HG02938 (cell line): ENCODE measurements around the gene TRIM44.

Experiments
- ATAC-seq: cut with Tn5 transposase; IDR thresholded peaks from one replicate; pipeline ENCODE4 v1.9.1; 2021; ENCODE audit warnings: mild to moderate bottlenecking, moderate library complexity; ENCODE audit not compliant: unreplicated experiment

Gene TRIM44

DNA sequence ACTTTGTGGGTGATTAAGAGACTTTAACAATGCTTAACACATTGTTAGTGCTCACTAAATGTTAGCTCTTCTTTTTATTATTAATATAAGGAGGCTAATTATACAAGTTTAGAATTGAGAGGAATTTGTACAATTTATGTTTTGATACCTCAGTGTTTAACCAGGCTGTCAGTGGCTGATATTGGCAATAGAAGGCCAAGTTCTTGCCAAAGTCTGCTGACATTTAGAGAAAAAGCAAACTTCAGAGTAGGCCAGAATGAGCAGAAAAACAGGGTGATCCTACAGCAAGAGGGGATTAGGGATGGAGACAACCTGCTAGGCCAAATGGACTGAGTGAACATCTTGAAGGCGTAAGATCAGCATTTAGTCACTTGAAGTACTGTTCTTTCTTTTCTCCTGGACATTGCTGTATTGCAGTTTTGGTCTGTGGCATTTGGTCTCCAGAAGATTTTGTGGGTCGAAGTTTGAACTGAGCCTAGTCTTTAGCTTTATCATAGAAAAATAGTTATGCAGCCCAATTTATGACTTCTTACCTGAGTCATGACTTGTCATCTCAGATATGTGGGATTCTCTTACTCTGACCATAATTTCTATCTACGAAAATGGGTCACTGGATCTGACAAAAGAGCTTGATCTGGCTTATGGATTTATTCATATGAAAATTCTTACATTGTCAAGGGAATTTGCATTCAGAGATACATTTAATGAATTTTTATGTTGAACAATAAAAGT lies 9.0 kb downstream of the TRIM44 start:
- ATAC-seq, result no peak

DNA sequence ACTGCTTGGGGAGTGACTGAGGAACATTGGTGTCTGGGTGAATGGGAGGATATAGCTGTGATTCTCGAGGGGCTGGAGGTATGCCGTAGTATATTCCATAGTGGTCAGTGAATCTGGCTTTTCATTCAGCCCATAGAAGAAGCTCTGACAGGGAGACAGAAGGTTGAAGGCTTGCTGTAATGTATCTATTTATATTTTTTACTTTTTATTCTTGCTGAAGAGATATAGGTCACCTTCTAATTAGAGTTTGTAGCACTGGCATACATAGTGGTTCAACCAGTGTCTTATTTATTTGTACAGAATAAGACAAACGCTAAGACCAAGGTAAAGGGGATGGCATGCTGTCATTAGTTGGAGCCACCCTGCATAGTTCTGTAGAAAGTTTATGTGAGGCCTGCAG lies 10.0 kb downstream of the TRIM44 start:
- ATAC-seq, result no peak

DNA sequence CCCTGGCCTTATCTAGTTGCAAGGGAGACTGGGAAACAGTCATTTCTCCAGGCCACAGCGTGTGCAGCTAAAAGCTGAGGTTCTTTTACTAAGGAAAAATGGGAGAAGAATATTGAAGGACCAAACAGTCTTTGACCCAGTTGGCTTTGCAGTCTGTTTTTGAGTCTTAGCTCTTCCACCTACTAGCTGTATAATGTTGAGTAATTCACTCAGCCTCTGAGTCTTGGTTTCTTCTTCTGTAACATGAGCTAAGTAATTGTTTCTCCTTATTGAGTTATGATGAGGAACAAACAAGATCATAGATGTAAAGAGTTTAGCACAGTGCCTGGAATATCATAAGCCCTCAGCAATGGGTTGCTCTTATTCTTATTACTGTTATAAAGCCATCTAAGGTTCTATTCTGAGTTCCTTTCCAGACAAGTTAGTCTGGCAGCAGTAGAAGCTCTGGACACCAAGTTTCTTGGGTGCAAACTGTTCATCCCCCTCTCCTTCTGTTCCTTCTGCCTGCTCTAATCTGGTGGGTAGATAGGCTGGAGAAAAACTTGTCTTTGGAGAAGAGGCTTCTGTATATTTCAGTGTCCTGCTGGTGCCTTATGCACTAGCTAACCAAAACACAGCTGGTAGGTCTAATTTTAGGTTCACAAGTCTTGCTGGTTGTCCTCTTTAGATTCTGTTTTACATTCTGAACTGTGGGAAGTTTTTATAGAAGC lies 13.5 kb downstream of the TRIM44 start:
- ATAC-seq, result no peak

DNA sequence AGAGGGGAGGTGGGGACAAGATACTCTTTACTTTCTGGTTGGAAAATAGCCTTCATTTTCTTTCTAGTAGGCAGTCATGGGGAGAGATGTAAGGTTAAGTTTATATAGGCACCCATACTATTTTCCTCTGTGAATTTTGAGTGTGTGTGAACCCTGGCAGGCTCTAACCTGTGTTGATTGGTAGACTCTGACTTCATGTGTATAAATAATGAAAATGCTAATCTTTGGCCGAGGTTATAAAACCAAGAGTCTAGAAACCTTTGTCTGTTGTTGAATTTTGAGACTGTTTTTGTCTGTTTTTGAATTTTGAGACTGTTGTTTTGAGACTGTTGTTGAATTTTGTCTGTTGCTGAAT lies 14.0 kb downstream of the TRIM44 start:
- no peak for ATAC-seq

DNA sequence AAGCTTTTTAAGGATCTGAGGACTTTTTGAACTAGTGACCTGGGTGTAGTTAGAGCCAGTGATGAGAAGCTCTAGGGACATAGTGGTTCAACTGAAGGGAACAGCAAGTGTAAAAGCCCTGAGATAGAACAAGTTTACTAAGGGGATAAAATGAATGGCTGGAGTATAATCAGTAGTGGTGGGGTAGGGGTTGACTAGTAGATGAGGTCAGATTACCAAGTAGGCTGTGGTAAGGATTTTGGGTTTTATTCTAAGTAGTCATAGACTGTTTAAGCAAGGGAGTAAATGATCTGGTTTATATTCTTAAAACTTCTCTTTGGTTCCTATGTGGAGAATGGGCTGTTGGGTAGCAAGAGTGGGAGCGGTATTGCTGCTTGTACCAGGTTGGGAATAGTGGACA lies 15.3 kb downstream of the TRIM44 start:
- no peak for ATAC-seq

DNA sequence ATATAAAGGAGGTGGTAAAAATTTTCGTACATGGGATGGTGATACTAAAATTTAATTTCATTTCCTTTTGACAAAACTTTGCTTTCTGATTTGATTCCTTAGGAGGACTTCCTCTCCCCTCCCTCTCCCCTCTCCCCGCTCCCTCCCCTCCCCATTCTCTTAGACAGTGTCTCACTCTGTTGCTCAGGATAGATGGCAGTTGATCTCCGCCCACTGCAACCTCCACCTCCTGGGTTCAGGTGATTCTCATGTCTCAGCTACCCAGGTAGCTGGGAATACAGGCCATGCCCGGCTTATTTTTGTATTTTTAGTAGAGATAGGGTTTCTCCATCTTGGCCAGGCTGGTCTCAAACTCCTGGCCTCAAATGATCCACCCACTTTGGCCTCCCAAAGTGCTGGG lies 15.9 kb downstream of the TRIM44 start:
- no peak for ATAC-seq

DNA sequence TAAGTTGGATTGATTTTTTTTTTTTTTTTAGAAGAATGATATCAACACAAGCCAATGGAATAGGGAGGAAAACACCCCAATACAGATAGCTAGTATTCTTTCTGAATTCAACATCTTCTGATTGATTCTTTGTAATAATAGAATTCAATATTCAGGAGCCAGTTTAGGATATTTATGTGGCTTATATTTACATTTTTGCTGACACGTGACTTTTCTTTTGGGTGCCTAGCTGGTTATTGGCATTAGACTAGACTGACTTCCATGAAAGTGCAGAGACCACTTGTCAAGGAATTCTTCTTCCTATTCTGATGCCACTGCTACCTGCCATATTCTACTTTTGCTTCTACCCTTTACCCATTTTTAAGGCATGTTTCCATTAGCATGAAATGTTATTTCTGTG lies 16.4 kb downstream of the TRIM44 start:
- ATAC-seq, result no peak

DNA sequence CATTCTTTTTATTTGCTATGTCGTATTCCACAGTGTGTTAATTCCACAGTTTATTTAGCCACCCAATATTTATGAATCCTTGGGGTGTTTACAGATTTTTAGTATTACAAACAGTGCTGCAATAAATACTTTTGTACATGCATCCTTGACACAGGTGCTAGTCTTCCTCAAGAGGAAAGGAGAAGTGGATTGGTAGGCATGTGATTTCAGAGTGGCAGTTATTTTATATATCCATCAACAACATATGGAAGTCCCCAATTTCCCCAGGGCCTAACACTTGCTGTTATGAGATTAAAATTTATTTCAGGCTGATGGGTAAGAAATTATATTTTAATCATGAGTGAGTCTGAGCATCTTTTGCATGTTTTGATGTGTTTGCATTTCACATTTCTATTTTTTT lies 17.9 kb downstream of the TRIM44 start:
- ATAC-seq, result no peak

DNA sequence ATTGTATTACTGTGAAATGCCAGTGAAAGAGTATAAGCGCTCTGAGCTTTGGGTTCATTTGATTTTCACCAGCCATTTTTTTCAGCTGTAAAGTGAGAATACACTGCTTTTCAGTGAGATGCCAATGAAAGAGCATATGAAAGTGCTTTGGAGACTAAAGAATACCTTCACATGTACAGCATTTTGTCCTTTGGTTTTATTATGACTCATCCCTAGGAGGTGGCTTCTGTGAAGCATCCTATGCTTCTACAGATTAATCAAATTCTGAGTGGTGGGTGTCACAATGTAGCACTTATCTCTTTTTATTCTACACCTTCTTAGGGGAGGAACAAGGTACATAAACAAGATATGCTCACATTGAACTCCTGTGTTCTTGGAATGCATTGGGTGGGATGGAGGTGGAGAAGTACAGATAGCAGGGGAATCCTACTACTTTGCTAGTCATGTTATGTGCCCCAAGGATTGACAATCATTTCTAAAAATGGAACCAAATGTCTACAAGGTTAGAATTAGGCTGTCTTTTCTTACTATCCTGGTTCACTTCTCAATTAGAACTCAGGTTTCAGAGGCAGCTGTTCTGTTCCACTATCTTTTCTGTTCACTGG lies 18.7 kb downstream of the TRIM44 start:
- peak; percentile 39 for ATAC-seq

DNA sequence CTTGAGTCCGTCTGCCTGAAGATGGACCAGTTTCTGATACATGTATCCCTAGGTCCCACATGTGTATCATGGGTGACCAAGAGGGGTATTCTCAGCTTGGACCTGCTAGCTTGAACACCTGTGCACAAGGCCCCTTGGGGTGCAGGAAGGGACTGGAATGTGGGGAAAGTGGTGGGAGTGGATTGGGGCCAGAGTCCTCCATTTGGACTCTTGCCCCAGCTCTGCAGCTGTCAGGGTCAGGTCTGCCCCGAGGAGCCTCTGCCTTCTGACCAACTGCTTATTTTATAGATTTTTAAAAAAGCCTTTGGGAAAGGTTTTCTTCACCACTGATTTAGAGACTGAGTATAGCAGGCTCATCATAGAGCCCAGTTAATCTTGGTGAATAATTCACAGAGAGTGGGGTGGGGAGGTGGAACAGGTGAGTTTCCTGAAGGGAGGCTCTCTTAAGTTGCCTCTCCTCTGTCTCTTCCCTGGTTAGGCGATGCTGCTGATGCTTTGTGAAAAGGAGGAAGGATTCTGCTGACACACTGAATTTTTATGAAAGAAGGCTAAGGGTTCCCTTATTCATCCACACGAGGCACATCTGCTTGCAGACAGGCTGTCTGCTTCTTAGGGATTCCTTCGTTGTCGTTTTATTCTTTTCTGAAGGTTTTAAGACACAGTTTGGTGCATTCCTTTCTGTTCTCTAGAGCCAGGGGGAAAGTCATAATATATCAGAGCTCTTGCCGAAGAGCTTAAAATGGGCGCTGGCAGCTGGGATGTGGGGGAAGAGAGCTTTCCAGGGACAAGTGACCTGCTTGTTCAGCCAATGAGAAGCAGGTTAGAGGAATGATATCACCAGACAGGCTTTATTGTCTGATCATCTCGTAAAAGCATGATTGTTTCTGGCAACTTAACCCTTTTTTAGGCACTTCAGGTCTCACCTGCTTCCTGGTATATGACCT lies 19.9 kb downstream of the TRIM44 start:
- no peak for ATAC-seq

DNA sequence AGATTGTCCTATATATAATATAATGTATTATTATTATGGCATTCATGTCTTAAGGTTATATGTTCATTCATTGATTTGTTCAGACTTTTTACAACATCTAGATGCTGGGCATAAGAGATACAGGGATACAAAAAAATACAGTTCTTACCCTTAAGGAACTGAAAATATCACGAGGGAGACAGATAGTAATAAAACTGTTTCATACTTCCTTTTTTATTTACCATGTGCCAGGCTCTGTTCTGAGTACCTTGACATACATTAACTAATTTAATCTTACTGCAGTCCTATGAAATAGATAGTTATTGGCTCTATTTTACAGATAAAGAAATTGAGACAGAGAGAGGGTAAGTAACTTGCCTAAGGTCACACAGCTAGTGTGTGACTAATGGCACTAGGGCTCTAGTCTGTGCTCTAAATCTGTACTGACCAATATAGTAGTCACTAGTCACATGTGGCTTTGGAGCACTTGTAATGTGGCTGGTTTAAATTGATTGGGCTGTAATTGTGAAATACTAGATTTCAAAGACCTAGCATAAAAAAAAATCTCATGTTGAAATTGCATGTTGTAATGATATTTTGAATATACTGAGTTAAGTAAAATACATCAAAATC lies 21.3 kb downstream of the TRIM44 start:
- peak; percentile 67 for ATAC-seq

DNA sequence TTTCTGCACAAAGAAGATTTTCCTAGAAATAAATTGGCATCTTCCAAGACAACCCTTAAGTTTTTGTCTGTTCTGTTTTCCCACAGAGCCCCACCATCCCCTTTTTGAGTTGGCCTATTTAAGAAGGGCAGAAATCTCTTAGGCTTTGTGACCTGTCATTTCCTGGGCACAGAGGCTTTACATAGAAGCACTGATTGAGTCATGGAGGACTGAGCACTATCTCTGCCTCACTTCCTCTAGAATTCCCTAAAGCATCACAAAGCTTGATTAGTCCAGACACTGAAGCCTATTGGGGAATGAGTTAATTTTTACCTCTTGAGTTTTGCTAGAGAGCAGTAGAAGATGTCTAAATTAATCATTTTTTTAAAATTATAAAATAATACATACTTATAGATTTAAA lies 25.4 kb downstream of the TRIM44 start:
- no peak for ATAC-seq

DNA sequence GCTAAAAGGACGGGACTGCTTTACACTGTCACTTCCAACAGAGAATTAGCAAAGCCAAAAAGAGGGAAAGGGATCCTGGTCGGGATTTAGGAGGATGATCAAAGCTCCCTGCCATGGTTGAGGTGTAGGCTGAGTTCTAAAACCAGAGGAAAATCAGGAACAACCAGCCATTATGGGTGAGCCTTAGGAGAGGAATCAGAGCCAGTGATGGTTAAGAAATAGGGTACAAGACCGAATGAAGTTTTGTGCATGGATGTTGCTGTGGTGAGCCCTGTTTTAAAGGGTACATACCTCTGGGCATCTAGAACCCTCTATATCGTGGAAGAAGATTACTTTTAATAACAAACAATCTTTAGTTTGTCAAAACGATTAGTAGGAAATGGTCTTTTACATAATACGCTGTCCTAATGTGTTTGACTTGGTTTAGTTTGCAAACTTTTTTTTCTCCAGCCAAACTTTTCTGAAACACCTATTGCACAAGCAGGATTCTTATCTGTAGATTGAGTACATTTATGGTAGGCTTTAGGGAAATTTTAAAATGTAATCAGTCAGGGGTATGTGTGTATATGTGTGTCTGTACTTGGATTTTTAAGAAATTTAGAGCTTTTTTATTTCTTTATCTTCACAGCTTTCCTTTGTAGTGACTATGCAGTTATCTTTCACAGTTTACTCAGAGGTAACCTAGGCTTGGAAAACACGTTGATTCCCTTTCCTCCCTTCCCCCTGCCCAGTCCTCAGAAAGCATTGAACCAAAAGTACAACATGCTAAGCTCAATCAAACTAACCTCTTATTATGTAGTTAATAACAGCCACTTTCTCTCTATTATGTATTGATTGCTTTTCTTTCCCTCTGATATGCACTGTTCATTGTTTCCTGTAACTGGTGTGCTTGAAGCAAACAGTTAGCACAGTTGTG lies 26.8 kb downstream of the TRIM44 start:
- ATAC-seq, result no peak

DNA sequence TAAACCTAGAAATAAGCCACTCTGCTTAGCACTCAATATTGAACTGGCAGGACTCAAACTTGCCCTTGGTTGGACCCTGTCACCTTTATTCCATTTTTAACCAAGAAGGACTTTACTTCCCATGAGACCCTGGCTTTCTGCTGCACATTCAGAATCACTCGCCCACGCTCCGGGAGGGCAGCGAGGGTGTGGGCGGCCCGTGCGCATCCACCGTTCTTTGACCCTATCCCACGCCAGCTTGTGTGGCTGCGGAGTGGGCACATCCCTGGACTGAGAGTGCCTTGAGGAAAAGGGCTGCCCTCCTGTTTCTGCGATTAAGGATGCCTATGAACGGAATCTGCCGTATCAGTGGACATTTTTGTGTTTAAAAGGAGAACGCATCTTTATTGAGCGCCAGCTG lies 39.6 kb downstream of the TRIM44 start:
- no peak for ATAC-seq

DNA sequence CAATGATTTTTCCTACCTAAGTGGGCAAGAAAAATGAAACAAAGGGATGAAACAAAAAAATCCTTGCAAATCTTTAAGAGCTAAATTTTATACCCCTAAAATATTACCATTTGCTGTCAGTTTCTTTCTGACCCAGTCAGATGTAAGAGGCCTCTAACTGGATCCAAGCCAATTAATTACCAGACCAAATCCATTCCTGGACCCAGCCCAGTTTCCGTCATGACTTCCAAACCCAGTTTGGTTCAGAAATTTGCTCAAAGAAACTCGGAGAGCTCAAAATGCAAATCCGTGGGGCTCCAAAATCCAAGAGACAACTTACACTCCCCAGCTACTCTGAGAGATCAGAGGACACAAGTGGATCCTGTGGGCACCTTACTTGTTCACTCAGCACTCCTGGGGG lies 46.8 kb downstream of the TRIM44 start:
- ATAC-seq, result no peak

DNA sequence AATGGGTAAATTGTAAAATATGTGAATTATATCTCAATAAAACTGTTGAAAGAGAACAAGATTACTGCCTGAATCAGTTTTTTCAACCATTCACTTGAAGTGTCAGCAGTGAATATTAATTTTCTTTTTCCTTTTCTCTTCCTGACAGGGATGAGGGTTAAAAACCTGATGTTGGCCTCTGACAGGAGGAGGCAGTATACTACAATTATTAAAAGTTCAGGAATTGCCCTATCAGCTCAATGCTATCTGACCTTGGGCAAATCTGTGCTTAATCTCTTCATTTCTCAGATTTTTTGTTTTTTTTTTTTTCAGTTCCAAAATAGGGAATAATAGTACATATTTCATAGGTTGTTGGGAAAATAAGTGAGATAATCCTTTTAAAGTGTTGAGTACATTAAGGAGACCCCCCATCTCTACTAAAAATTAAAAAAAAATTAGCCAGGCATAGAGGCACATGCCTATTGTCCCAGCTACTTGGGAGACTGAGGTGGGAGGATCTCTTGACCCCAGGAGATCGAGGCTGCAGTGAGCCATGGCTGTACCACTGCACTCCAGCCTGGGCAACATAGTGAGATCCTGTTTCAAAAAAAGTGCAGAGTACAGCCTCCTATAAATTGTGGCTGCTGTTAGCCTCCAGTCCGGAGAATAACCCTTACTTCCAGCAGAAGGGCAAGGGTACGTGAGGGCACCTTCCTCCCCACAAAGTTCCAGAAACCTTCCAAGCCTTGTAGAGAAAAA lies 48.8 kb downstream of the TRIM44 start:
- no peak for ATAC-seq

DNA sequence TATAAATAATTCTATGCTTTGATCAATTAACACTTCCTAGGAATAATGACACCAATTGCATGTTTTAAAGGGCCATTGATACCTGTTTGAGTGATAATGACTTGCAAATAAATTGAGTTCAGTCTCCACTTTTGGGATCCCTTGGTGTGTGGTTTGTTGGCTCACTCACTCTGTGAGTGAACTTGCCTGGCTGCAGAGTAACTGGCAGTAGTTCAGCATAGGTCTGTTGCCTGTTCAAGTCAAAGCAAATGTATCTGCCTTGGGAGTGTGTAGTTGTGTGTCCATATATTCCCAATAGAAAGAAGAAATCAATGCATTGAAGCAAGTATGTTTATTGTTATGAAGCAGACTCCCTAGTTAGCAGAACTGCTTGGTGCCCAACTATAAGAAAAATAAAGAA lies 49.3 kb downstream of the TRIM44 start:
- ATAC-seq, result no peak

DNA sequence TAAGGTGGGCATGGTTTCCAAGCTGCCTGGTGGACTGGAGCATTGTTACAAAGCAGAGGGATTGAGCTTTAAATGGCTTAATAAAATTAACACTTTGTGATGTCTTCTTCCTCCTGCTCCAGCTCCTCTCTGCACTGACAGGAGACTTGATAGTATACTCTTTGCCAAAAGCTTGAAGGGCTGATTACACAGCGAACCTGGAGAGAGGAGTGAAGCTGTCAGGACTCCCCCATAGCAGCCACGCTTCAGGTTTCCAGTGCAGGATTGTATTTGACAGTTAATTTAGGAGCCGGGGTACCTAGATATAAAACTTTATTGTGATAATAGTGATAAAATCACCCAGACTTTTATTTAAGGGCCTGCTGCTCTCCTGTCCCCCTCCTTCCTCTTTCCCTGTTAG lies 50.0 kb downstream of the TRIM44 start:
- ATAC-seq, result no peak
